HCT116 (cell line): ENCODE results near the gene GLIPR1. TPM values are rescaled to one million over a fixed set of nuclear protein-coding genes. Genes with fewer than 3 reads are reported as not detected.

Experiments used
- EGR1 ChIP-seq: IDR thresholded peaks from 2 replicates; pipeline ENCODE4 v1.6.1; 2012; ENCODE audit warnings: low read depth
- EZH2phosphoT487 ChIP-seq: fragments of 200-600 bp; IDR thresholded peaks from 2 replicates; pipeline ENCODE4 v1.6.1; 2018; ENCODE audit warnings: antibody characterized with exemption, borderline replicate concordance
- FOSL1 ChIP-seq: IDR thresholded peaks from 2 replicates; pipeline ENCODE4 v1.6.1; 2012; ENCODE audit warnings: low read depth
- JUND ChIP-seq: IDR thresholded peaks from 2 replicates; pipeline ENCODE4 v1.6.1; 2012
- POLR2A ChIP-seq: IDR thresholded peaks from 2 replicates; pipeline ENCODE4 v1.7.0; 2011; ENCODE audit warnings: borderline replicate concordance; ENCODE audit not compliant: insufficient read depth, insufficient read length; ENCODE audit errors: extremely low read depth
- POLR2AphosphoS5 ChIP-seq: IDR thresholded peaks from 2 replicates; pipeline ENCODE4 v1.6.1; 2011; ENCODE audit warnings: mild to moderate bottlenecking, low read depth, low read length, moderate library complexity
- SIN3A ChIP-seq: IDR thresholded peaks from 2 replicates; pipeline ENCODE4 v1.6.1; 2012; ENCODE audit warnings: low read depth
- TCF7L2 ChIP-seq: IDR thresholded peaks from 2 replicates; pipeline ENCODE4 v1.7.0; 2011; ENCODE audit warnings: borderline replicate concordance, inconsistent platforms; ENCODE audit not compliant: insufficient read depth, insufficient read length; ENCODE audit errors: extremely low read depth
- ZNF274 ChIP-seq: fragments of 200-500 bp; sonication (Bioruptor generic); IDR thresholded peaks from 2 replicates; pipeline ENCODE4 v1.6.1; 2014; ENCODE audit warnings: mild to moderate bottlenecking, low read depth, low read length, inconsistent platforms
- total RNA-seq: library from RNA; stranded (reverse); gene quantifications from one replicate; pipeline ENCODE4 v1.2.1, GENCODE V29; 2021; ENCODE audit not compliant: unreplicated experiment
- TF ChIP-seq, protein P1 (sequence below): IDR thresholded peaks from 2 replicates; pipeline ENCODE4 v1.6.1; 2012
- TF ChIP-seq, protein P2 (sequence below): IDR thresholded peaks from 2 replicates; pipeline ENCODE4 v1.6.1; 2012
- TF ChIP-seq, protein P3 (sequence below): IDR thresholded peaks from 2 replicates; pipeline ENCODE4 v1.6.1; 2012; ENCODE audit warnings: low read depth

Gene GLIPR1
- total RNA-seq, 1 experiment from 2014 or later, result 0.39 TPM

DNA sequence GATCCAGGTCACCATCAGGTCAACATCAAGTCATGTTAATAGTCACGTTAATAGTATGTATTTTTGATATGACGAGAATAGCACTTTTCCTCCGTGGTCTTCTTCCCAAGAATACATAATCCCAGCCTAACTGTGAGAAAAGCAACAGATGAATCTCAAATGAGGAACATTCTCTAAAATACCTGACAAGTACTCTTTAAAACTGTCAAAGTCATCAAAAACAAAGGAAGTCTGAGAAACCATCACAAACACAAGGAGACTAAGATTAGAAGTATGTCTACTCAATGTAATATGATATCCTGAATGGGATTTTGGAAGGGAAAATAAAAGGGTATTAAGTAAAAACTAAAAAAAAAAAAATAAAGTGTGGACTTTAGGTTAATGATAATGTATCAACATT is 36.8 kb upstream of the GLIPR1 start (continued):
- TF ChIP-seq, protein P1, sequence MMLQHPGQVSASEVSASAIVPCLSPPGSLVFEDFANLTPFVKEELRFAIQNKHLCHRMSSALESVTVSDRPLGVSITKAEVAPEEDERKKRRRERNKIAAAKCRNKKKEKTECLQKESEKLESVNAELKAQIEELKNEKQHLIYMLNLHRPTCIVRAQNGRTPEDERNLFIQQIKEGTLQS, result no peak
- TF ChIP-seq, protein P2, sequence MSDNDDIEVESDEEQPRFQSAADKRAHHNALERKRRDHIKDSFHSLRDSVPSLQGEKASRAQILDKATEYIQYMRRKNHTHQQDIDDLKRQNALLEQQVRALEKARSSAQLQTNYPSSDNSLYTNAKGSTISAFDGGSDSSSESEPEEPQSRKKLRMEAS, result no peak
- TF ChIP-seq SIN3A (no peak), EGR1 (no peak), FOSL1 (no peak), JUND (no peak), POLR2A (no peak), TCF7L2 (no peak), ZNF274 (no peak), EZH2phosphoT487 (no peak), POLR2AphosphoS5 (no peak)
- TF ChIP-seq, protein P3, sequence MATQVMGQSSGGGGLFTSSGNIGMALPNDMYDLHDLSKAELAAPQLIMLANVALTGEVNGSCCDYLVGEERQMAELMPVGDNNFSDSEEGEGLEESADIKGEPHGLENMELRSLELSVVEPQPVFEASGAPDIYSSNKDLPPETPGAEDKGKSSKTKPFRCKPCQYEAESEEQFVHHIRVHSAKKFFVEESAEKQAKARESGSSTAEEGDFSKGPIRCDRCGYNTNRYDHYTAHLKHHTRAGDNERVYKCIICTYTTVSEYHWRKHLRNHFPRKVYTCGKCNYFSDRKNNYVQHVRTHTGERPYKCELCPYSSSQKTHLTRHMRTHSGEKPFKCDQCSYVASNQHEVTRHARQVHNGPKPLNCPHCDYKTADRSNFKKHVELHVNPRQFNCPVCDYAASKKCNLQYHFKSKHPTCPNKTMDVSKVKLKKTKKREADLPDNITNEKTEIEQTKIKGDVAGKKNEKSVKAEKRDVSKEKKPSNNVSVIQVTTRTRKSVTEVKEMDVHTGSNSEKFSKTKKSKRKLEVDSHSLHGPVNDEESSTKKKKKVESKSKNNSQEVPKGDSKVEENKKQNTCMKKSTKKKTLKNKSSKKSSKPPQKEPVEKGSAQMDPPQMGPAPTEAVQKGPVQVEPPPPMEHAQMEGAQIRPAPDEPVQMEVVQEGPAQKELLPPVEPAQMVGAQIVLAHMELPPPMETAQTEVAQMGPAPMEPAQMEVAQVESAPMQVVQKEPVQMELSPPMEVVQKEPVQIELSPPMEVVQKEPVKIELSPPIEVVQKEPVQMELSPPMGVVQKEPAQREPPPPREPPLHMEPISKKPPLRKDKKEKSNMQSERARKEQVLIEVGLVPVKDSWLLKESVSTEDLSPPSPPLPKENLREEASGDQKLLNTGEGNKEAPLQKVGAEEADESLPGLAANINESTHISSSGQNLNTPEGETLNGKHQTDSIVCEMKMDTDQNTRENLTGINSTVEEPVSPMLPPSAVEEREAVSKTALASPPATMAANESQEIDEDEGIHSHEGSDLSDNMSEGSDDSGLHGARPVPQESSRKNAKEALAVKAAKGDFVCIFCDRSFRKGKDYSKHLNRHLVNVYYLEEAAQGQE, result no peak
